ENCODE results near the gene VPS13D. TPM values are rescaled to one million over a fixed set of nuclear protein-coding genes. Genes with fewer than 3 reads are reported as not detected.

VPS13D gene
- total and polyA plus RNA-seq, 2 experiments from 2014 or later: 10.7 to 34.9 TPM

DNA sequence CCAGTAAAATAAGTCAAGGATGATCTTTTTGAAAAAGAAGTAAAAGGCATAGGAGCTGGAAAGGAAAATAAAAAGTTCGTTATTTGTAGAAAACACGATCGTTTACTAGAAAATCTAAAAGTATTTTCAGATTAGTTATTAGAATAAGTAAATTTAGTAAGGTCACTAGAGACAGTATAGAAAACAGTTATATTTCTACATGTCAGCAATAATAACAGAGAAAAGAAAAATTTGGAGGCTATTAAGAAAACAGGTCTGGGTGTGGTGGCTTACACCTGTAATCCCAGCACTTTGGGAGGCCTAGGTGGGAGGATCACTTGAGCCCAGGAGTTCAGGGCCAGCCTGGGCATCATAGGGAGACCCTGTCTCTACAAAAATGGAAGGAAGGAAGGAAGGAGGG lies 181.3 kb downstream of the VPS13D start:
- Mint-ChIP-seq H3K36me3 (ENCODE audit: low read depth) (peaks cover 13% of the 10 kb centered on the region), H3K27ac (no peak overlapping the region), H3K4me1 (peaks cover 8% of the 10 kb centered on the region; the same call in 2 of the 3 replicates), H3K4me3 (no peak overlapping the region), H3K9me3 (peaks cover 8% of the 10 kb centered on the region), H3K27me3 (ENCODE audit: insufficient read depth, low read depth, poor library complexity) (no peaks in the 10 kb centered on the region)
- H3K9me2 ChIP-seq (ENCODE audit: insufficient read depth): no peaks in the 10 kb centered on the region
- no peaks in the 10 kb centered on the region for H3K79me2 ChIP-seq (replicated peaks; ENCODE audit: insufficient read depth)
- H2AFZ ChIP-seq: no peak overlapping the region
- H3K4me1 ChIP-seq (ENCODE audit: insufficient read depth): 0 out of 2 replicates have a peak, but pooled peaks cover 5% of the 10 kb centered on the region
- no peaks in the 10 kb centered on the region; the same call in 1 of the 2 replicates for H3K36me3 ChIP-seq (ENCODE audit: insufficient read depth)
- no peaks in the 10 kb centered on the region for H3K27me3 ChIP-seq (ENCODE audit: insufficient read depth)
- DNase-seq (ENCODE audit: low spot score): no peak
- H3K27ac ChIP-seq (ENCODE audit: low read depth): no peak overlapping the region
- no peaks in the 10 kb centered on the region for H4K20me1 ChIP-seq (replicated peaks; ENCODE audit: insufficient read depth)
- H3K4me3 ChIP-seq: no peak overlapping the region
- ATAC-seq: no peak
- TF ChIP-seq, protein P1, sequence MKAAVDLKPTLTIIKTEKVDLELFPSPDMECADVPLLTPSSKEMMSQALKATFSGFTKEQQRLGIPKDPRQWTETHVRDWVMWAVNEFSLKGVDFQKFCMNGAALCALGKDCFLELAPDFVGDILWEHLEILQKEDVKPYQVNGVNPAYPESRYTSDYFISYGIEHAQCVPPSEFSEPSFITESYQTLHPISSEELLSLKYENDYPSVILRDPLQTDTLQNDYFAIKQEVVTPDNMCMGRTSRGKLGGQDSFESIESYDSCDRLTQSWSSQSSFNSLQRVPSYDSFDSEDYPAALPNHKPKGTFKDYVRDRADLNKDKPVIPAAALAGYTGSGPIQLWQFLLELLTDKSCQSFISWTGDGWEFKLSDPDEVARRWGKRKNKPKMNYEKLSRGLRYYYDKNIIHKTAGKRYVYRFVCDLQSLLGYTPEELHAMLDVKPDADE (IDR thresholded peaks at IDR 0.05): no peak
- TF ChIP-seq EZH2 (IDR thresholded peaks at IDR 0.05; ENCODE audit: low read depth, unreplicated experiment) (no peak), STAT1 (IDR thresholded peaks at IDR 0.05; ENCODE audit: unreplicated experiment) (no peak), CREB1 (CRISPR knock-in tag; IDR thresholded peaks at IDR 0.05; ENCODE audit: low read depth) (no peak), JUNB (IDR thresholded peaks at IDR 0.05; ENCODE audit: unreplicated experiment) (no peak), POLR2AphosphoS5 (IDR thresholded peaks at IDR 0.05; ENCODE audit: low read depth) (no peak), EZH2phosphoT487 (IDR thresholded peaks at IDR 0.05; ENCODE audit: unreplicated experiment) (no peak), NANOG (IDR thresholded peaks at IDR 0.05; ENCODE audit: borderline replicate concordance) (no peak), ZNF331 (CRISPR knock-in tag; IDR thresholded peaks at IDR 0.05; ENCODE audit: low read depth) (no peak), ZNF114 (CRISPR knock-in tag; IDR thresholded peaks at IDR 0.05) (no peak)
- TF ChIP-seq, protein P2, sequence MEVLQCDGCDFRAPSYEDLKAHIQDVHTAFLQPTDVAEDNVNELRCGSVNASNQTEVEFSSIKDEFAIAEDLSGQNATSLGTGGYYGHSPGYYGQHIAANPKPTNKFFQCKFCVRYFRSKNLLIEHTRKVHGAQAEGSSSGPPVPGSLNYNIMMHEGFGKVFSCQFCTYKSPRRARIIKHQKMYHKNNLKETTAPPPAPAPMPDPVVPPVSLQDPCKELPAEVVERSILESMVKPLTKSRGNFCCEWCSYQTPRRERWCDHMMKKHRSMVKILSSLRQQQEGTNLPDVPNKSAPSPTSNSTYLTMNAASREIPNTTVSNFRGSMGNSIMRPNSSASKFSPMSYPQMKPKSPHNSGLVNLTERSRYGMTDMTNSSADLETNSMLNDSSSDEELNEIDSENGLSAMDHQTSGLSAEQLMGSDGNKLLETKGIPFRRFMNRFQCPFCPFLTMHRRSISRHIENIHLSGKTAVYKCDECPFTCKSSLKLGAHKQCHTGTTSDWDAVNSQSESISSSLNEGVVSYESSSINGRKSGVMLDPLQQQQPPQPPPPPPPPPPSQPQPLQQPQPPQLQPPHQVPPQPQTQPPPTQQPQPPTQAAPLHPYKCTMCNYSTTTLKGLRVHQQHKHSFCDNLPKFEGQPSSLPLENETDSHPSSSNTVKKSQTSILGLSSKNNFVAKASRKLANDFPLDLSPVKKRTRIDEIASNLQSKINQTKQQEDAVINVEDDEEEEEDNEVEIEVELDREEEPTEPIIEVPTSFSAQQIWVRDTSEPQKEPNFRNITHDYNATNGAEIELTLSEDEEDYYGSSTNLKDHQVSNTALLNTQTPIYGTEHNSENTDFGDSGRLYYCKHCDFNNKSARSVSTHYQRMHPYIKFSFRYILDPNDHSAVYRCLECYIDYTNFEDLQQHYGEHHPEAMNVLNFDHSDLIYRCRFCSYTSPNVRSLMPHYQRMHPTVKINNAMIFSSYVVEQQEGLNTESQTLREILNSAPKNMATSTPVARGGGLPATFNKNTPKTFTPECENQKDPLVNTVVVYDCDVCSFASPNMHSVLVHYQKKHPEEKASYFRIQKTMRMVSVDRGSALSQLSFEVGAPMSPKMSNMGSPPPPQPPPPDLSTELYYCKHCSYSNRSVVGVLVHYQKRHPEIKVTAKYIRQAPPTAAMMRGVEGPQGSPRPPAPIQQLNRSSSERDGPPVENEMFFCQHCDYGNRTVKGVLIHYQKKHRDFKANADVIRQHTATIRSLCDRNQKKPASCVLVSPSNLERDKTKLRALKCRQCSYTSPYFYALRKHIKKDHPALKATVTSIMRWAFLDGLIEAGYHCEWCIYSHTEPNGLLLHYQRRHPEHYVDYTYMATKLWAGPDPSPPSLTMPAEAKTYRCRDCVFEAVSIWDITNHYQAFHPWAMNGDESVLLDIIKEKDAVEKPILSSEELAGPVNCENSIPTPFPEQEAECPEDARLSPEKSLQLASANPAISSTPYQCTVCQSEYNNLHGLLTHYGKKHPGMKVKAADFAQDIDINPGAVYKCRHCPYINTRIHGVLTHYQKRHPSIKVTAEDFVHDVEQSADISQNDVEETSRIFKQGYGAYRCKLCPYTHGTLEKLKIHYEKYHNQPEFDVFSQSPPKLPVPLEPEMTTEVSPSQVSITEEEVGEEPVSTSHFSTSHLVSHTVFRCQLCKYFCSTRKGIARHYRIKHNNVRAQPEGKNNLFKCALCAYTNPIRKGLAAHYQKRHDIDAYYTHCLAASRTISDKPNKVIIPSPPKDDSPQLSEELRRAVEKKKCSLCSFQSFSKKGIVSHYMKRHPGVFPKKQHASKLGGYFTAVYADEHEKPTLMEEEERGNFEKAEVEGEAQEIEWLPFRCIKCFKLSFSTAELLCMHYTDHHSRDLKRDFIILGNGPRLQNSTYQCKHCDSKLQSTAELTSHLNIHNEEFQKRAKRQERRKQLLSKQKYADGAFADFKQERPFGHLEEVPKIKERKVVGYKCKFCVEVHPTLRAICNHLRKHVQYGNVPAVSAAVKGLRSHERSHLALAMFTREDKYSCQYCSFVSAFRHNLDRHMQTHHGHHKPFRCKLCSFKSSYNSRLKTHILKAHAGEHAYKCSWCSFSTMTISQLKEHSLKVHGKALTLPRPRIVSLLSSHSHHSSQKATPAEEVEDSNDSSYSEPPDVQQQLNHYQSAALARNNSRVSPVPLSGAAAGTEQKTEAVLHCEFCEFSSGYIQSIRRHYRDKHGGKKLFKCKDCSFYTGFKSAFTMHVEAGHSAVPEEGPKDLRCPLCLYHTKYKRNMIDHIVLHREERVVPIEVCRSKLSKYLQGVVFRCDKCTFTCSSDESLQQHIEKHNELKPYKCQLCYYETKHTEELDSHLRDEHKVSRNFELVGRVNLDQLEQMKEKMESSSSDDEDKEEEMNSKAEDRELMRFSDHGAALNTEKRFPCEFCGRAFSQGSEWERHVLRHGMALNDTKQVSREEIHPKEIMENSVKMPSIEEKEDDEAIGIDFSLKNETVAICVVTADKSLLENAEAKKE (CRISPR knock-in tag; IDR thresholded peaks at IDR 0.05): no peak
- TF ChIP-seq, protein P3, sequence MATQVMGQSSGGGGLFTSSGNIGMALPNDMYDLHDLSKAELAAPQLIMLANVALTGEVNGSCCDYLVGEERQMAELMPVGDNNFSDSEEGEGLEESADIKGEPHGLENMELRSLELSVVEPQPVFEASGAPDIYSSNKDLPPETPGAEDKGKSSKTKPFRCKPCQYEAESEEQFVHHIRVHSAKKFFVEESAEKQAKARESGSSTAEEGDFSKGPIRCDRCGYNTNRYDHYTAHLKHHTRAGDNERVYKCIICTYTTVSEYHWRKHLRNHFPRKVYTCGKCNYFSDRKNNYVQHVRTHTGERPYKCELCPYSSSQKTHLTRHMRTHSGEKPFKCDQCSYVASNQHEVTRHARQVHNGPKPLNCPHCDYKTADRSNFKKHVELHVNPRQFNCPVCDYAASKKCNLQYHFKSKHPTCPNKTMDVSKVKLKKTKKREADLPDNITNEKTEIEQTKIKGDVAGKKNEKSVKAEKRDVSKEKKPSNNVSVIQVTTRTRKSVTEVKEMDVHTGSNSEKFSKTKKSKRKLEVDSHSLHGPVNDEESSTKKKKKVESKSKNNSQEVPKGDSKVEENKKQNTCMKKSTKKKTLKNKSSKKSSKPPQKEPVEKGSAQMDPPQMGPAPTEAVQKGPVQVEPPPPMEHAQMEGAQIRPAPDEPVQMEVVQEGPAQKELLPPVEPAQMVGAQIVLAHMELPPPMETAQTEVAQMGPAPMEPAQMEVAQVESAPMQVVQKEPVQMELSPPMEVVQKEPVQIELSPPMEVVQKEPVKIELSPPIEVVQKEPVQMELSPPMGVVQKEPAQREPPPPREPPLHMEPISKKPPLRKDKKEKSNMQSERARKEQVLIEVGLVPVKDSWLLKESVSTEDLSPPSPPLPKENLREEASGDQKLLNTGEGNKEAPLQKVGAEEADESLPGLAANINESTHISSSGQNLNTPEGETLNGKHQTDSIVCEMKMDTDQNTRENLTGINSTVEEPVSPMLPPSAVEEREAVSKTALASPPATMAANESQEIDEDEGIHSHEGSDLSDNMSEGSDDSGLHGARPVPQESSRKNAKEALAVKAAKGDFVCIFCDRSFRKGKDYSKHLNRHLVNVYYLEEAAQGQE (IDR thresholded peaks at IDR 0.05; ENCODE audit: unreplicated experiment): no peak
- TF ChIP-seq, protein P4, sequence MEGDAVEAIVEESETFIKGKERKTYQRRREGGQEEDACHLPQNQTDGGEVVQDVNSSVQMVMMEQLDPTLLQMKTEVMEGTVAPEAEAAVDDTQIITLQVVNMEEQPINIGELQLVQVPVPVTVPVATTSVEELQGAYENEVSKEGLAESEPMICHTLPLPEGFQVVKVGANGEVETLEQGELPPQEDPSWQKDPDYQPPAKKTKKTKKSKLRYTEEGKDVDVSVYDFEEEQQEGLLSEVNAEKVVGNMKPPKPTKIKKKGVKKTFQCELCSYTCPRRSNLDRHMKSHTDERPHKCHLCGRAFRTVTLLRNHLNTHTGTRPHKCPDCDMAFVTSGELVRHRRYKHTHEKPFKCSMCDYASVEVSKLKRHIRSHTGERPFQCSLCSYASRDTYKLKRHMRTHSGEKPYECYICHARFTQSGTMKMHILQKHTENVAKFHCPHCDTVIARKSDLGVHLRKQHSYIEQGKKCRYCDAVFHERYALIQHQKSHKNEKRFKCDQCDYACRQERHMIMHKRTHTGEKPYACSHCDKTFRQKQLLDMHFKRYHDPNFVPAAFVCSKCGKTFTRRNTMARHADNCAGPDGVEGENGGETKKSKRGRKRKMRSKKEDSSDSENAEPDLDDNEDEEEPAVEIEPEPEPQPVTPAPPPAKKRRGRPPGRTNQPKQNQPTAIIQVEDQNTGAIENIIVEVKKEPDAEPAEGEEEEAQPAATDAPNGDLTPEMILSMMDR (conservative IDR thresholded peaks at IDR 0.05; ENCODE audit: low read depth in 2 of 2): no peak
- H3F3A ChIP-seq (replicated peaks; ENCODE audit: low read depth): no peaks in the 10 kb centered on the region
- no peak overlapping the region for H3K4me2 ChIP-seq

All from GM23338 (cell line).